Brain pericyte (primary cell): Measurements from ENCODE around the gene STMN3.
"Not testable (repeated sequence)": the region's sequence is repeated elsewhere in the genome, so short reads cannot be mapped to it uniquely, and the experiment has no call there.

ENCODE experiments used
- DNase-seq: peaks from one replicate; pipeline ENCODE4 v3.0.0-alpha.2; 2012; ENCODE audit warnings: low read depth, low spot score

STMN3 gene

DNA sequence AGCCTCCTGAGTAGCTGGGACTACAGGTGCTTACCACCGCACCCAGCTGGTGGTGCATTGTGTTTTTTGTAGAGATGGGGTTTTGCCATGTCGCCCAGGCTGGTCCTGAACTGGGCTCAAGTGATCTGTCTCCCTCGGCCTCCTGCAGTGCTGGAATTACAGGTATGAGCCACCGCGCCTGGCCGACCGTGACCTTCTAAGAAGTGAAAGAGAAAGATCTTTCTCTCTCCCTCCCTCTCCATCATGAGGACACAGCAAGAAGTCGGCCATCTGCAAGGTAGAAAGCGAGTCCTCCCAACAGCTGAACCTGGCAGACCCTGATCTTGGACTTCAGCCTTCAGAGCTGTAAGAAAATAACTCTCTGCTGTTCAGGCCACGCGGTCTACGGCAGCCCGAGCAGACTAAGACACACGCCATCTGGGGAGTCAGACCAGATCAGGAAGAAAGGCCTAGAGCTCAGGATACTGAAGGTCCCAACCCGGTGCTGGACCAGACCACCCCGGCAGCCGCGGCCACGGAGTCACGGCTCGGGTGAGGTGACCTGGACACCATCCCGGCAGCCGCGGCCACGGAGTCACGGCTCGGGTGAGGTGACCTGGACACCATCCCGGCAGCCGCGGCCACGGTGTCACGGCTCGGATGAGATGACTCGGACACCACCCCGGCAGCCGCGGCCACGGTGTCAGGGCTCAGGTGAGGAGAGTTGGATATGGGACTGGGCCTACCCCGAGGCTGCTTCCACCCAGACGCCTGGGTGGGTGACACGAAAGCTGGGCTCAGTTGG lies 35.9 kb downstream of the STMN3 start:
- no peak for DNase-seq

DNA sequence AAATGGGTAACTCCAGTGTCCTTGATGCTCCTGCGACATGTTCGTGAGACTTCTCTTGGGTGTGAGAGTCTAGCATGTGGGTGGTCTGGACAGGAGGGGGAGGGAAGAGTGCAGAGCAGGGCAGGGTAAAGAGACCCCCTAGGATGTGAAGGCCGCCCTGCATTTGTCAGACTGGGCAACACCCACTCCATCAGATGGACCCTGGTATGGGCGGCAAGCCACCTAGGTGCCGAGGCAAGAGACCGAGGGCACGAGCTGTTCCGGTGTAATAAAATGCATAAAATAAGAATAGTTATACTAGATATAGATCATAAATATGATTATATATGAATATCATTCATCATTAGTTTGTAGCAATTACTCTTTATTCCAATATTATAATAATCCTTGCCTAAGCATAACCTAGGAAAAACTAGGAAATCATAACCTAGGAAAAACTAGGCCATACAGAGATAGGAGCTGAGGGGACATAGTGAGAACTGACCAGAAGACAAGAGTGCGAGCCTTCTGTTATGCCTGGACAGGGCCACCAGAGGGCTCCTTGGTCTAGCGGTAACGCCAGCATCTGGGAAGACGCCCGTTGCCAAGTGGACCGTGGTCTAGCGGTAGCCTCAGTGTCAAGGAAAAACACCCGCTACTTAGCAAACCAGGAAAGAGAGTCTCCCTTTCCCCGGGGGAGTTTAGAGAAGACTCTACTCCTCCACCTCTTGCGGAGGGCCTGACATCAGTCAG lies 39.2 kb downstream of the STMN3 start:
- not testable (repeated sequence) for DNase-seq

DNA sequence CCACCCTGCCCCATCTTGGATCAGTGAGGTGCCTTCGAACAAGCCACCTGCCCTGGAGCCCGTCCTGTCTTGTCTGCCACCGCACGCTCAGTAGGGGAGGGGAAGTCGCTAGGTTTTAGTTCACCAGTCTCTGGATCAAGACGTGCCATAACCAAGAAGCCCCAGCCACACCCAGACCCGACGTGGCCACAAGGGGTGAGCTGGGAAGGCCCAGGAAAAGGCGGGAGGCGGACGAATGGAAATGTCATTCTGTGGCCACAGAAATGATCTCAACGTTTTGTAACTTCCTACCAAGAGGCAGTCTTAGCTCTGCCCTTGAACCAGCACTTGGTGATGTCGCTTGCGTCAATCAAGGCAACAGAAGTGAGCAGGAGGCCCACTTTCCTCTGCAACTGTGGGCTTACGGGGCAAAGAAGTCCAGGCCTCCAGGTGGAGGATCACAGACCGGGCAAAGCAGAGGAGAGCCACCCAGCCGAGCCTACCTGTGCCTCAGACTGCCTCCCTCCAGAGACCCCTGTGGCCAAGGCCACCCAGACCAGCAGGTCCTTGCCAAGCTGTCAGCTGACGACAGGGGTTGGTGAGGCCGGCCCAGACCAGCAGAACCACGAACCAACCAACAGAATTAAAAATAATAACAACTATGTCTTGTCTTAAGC lies 40.8 kb downstream of the STMN3 start:
- no peak for DNase-seq

GRCh38 chr20:63611646-63612045 lies 41.6 kb downstream of the STMN3 start:
- no peak for DNase-seq

DNA sequence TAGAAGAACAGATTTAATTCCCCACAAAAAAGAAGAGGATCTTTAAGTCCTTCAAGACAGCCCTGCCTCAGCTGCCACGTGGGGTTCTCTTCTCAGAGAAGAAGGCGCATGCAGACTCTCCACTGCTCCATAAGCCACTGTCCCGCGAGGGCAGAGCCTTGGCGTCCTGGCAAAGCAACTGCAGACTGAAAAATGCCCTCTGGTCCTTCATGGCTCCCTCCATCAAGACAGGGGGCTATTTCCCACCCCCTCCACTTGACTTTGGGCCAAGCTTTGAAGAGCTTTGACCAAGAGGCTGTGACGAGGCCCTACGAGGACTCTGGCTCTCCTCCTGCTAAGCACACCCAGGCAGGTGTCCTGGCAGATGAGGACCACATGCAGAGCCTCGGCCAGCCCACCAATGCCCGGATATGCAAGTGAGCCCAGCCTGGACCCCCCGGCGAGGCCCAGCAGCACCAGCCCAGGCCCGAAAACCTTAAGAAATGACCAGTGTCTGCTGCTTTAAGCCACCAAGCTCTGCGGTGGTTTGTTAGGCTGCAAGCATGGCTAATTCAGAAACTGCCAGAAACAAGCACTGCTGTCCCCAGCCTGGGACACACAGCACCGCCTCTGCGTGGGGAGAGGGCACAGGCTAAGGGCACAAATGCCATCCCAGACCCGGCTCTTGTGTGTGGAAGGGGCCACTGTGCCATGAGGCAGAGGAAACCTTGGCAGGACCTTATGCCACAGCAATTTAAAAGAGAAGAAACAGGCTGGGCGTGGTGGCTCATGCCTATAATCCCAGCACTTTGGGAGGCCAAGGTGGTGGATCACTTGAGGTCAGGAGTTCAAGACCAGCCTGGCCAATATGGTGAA lies 42.4 kb downstream of the STMN3 start:
- DNase-seq, result no peak

DNA sequence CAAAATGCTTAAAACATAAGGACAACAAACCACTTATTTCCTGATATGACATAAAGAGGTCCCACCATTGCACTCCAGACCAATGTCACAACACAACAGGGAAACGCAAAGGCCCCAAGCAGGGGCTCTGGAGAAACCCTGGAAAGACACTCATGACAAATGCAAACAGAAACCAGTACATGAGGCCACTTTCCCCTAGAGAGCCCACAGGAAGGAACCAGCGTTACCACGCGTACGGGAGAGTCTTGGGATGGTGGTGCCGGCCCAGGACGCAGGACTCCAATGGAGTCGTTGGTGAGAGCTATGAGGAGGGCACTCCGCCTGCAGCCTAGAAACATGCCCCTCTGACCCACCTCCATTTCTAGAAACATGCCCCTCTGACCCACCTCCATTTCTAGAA lies 46.5 kb downstream of the STMN3 start:
- no peak for DNase-seq

GRCh38 chr20:63602321-63602720 lies 50.9 kb downstream of the STMN3 start:
- no peak for DNase-seq

DNA sequence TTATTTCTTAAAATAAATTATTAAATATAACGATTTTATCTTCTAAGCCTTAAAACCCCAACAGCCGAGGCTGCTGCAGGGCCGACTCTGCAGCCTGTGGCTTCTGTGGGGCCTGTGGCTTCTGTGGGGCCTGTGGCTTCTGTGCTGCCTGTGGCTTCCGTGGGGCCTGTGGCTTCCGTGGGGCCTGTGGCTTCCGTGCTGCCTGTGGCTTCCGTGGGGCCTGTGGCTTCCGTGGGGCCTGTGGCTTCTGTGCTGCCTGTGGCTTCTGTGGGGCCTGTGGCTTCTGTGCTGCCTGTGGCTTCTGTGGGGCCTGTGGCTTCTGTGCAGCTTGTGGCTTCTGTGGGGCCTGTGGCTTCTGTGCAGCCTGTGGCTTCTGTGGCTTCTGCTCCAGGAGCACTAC lies 51.5 kb downstream of the STMN3 start:
- not testable (repeated sequence) for DNase-seq

GRCh38 chr20:63599396-63600050 lies 53.7 kb downstream of the STMN3 start:
- DNase-seq, result no peak

DNA sequence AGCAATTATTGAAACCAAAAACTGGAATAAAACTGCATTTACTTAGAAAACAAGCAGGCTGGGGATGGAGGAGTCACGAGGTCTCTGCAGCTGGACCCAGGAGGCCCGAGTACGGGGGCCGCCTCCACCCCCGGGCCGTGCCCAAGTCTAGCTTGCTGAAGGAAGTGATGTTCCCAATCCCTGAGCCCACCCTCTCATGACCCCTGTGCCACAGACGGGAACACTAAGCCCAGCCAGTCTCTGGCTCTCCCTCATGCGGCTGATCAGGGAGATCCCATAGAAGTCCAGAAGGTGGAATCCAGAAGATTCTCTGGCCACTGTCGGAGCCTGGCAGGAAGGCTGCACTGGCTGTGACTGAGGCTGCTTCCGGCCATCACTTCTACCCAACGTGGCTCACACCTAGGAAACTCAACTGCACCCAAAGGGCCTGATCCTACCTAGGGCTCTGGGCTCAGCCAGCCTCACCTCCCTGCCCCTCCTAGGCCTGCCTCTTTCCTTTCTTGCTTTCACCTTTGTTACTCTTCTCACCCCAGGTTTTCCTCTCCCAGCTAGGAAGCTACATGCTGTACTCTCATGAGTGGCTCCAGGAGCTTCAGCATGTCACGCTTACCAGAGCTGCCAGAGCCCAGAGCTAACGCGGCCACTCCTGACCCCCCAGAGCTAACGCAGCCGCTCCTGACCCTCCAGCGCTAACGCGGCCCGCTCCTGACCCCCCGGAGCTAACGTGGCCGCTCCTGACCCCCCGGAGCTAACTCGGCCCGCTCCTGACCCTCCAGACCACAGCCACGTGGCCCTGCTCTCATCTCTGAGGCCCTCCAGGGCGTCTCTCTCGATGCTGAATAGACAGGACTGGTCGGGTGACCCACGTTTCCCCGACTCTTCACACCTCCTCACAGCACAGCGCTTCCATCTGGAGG lies 54.5 kb downstream of the STMN3 start:
- no peak for DNase-seq

- no peak for DNase-seq
Measured at GRCh38 chr20:63597651-63598478, 55.4 kb downstream of the STMN3 start.

DNA sequence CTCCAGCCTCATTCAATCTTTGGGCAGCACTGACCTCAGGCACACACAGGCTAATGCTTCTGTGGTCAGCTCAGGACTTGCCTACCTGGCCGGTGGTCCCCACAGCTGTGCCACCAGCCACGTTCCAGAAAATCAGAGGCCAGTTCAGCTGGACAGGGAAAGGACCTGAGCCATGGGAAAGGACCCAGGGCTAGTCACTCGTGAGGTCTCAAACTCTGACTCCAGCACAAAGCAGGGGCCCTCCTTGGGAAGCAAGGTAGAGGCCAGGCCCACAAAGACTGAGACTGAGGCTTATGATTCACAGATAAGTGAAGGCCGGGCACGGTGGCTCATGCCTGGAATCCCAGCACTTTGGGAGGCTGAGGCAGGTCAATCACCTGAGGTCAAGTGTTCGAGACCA lies 56.8 kb downstream of the STMN3 start:
- DNase-seq, result no peak

- DNase-seq, result no peak
Measured at GRCh38 chr20:63595416-63596127, 57.7 kb downstream of the STMN3 start.

- peak; percentile 46 for DNase-seq
Measured at GRCh38 chr20:63594043-63594561, 59.1 kb downstream of the STMN3 start.

GRCh38 chr20:63592661-63593060 lies 60.6 kb downstream of the STMN3 start:
- DNase-seq, result no peak

DNA sequence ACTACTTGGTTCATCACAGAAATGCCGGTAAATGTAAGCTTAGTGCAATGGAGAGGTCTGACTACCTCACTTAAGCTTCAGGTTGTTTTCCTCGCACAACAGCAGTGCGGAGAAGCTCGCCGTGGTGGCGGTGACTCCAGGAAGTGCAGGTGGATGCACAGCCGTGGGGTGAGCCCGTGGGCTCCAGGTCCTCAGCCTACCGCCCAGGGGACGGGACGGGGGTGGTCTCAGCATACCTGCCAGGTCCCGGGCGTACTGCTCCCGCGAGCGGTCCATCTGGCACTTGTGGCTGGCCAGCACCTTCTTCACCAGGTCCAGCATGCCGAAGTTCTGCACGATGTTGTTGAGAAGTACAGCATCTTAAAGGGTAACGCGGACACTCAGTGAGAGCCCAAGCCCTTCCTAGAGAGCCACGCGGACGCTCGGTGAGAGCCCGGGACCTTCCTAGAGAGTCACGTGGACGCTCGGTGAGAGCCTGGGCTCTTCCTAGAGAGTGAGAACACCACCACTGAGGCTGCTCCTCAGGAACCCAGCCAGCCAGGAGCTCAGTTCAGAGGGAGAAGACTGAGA lies 61.4 kb downstream of the STMN3 start:
- no peak for DNase-seq

GRCh38 chr20:63591147-63591533 lies 62.1 kb downstream of the STMN3 start:
- DNase-seq, result no peak
